Astrocyte (in vitro differentiated cells and primary cell): Measurements from ENCODE around the gene ATCAY. TPM values are rescaled to one million over a fixed set of nuclear protein-coding genes. Genes with fewer than 3 reads are reported as not detected.

Experiments
- DNase-seq: peaks from one replicate; pipeline ENCODE4 v3.0.0-alpha.2; 2010; ENCODE audit warnings: low read depth
- FAIRE-seq: peaks from 2 replicates; lab custom pipeline; 2011; peaks lifted over from hg19 to GRCh38; lab: Jason Lieb, UNC
- H2AFZ ChIP-seq: 2 replicates; pipeline ENCODE4 v1.6.0; 2012; ENCODE audit warnings: low read depth, low read length, inconsistent platforms
- H3K27ac ChIP-seq: 2 replicates; pipeline ENCODE4 v1.5.1; 2011; ENCODE audit warnings: low read depth, low read length, inconsistent platforms
- H3K27me3 ChIP-seq: 2 replicates; pipeline ENCODE4 v1.6.0; 2011; ENCODE audit warnings: low read length, inconsistent platforms; ENCODE audit not compliant: insufficient read depth
- H3K36me3 ChIP-seq: 2 replicates; pipeline ENCODE4 v1.5.1; 2011; ENCODE audit warnings: low read length, inconsistent platforms; ENCODE audit not compliant: insufficient read depth
- H3K4me1 ChIP-seq: 2 replicates; pipeline ENCODE4 v1.5.1; 2011; ENCODE audit warnings: low read length, inconsistent platforms; ENCODE audit not compliant: insufficient read depth
- H3K4me2 ChIP-seq: 2 replicates; pipeline ENCODE4 v1.6.0; 2012; ENCODE audit warnings: low read length, inconsistent platforms
- H3K4me3 ChIP-seq: 2 replicates; pipeline ENCODE4 v1.5.1; 2011; ENCODE audit warnings: low read depth, mild to moderate bottlenecking, low read length, inconsistent platforms; ENCODE audit not compliant: insufficient read depth
- H3K79me2 ChIP-seq: 2 replicates; pipeline ENCODE4 v1.6.0; 2012; ENCODE audit warnings: mild to moderate bottlenecking, low read length, inconsistent platforms; ENCODE audit not compliant: insufficient read depth
- H3K9ac ChIP-seq: 2 replicates; pipeline ENCODE4 v1.6.0; 2012; ENCODE audit warnings: mild to moderate bottlenecking, low read length, inconsistent platforms
- H3K9me3 ChIP-seq: 2 replicates; pipeline ENCODE4 v1.5.1; 2012; ENCODE audit warnings: low read depth, mild to moderate bottlenecking, low read length, inconsistent platforms; ENCODE audit not compliant: insufficient read depth
- H4K20me1 ChIP-seq: 2 replicates; pipeline ENCODE4 v1.6.0; 2012; ENCODE audit warnings: low read length, inconsistent platforms; ENCODE audit not compliant: insufficient read depth
- H3K27ac Mint-ChIP-seq: one replicate; pipeline ENCODE4 v1.8.0; 2021; ENCODE audit warnings: mild to moderate bottlenecking, mixed read lengths; ENCODE audit not compliant: unreplicated experiment
- H3K27me3 Mint-ChIP-seq: one replicate; pipeline ENCODE4 v1.8.0; 2021; ENCODE audit warnings: low read depth, mixed read lengths; ENCODE audit not compliant: unreplicated experiment
- H3K36me3 Mint-ChIP-seq: one replicate; pipeline ENCODE4 v1.8.0; 2021; ENCODE audit warnings: low read depth, mixed read lengths; ENCODE audit not compliant: unreplicated experiment
- H3K4me1 Mint-ChIP-seq: one replicate; pipeline ENCODE4 v1.8.0; 2021; ENCODE audit warnings: low read depth, mixed read lengths; ENCODE audit not compliant: unreplicated experiment
- H3K4me3 Mint-ChIP-seq: one replicate; pipeline ENCODE4 v1.8.0; 2021; ENCODE audit warnings: mild to moderate bottlenecking, moderate library complexity, mixed read lengths; ENCODE audit not compliant: unreplicated experiment
- H3K9me3 Mint-ChIP-seq: one replicate; pipeline ENCODE4 v1.8.0; 2021; ENCODE audit warnings: mild to moderate bottlenecking, mixed read lengths; ENCODE audit not compliant: unreplicated experiment
- CTCF ChIP-seq: IDR thresholded peaks from 2 replicates; pipeline ENCODE4 v1.5.1; 2011; ENCODE audit warnings: low read depth, mild to moderate bottlenecking, inconsistent platforms, low read length, moderate library complexity; ENCODE audit not compliant: insufficient read depth
- EZH2 ChIP-seq: IDR thresholded peaks from 2 replicates; pipeline ENCODE4 v1.6.1; 2012; ENCODE audit warnings: mild to moderate bottlenecking, low read length, inconsistent platforms; ENCODE audit not compliant: insufficient read depth
- total RNA-seq: library from RNA; stranded (reverse); gene quantifications from 2 replicates; pipeline ENCODE4 v1.2.1, GENCODE V29; 2021

ATCAY gene
- total RNA-seq, 1 donor from 2014 or later: 6.5 TPM

- H3K27ac ChIP-seq: no peak overlapping the region
- H2AFZ ChIP-seq: no peak overlapping the region
- peaks cover 4% of the 10 kb centered on the region for H3K9me3 ChIP-seq
- DNase-seq (no peak), FAIRE-seq (no peak)
- peaks cover 8% of the 10 kb centered on the region for H3K9me3 Mint-ChIP-seq
- H3K9ac ChIP-seq: no peak overlapping the region
- no peaks in the 10 kb centered on the region for H3K79me2 ChIP-seq
- no peak overlapping the region for H3K4me2 ChIP-seq
- H3K36me3 Mint-ChIP-seq: no peaks in the 10 kb centered on the region
- no peaks in the 10 kb centered on the region for H3K36me3 ChIP-seq
- peaks cover 36% of the 10 kb centered on the region for H3K27me3 ChIP-seq
- H4K20me1 ChIP-seq: no peaks in the 10 kb centered on the region
- TF ChIP-seq EZH2 (no peak), CTCF (no peak)
- H3K4me3 Mint-ChIP-seq: peak overlapping the region; percentile 60
- H3K4me1 ChIP-seq: no peaks in the 10 kb centered on the region
- no peak overlapping the region for H3K27ac Mint-ChIP-seq
- H3K4me1 Mint-ChIP-seq: no peaks in the 10 kb centered on the region
- peaks cover 45% of the 10 kb centered on the region for H3K27me3 Mint-ChIP-seq
- H3K4me3 ChIP-seq: no peak overlapping the region
Measured at GRCh38 chr19:3866910-3867638, 13.4 kb upstream of the ATCAY start.

GRCh38 chr19:3867971-3868769 lies 12.3 kb upstream of the ATCAY start:
- no peaks in the 10 kb centered on the region for H4K20me1 ChIP-seq
- H3K4me3 Mint-ChIP-seq: peak overlapping the region; percentile 60
- H3K4me1 Mint-ChIP-seq: no peaks in the 10 kb centered on the region
- H3K9me3 Mint-ChIP-seq: peaks cover 8% of the 10 kb centered on the region
- H3K9ac ChIP-seq: no peak overlapping the region
- H3K27me3 ChIP-seq: peaks cover 36% of the 10 kb centered on the region
- H3K4me2 ChIP-seq: no peak overlapping the region
- H2AFZ ChIP-seq: no peak overlapping the region
- no peak overlapping the region for H3K27ac Mint-ChIP-seq
- DNase-seq (no peak), FAIRE-seq (no peak)
- peak; percentile 61 for TF ChIP-seq EZH2
- TF ChIP-seq CTCF: no peak
- no peaks in the 10 kb centered on the region for H3K4me1 ChIP-seq
- H3K36me3 ChIP-seq: no peaks in the 10 kb centered on the region
- no peak overlapping the region for H3K27ac ChIP-seq
- H3K9me3 ChIP-seq: peaks cover 4% of the 10 kb centered on the region
- H3K79me2 ChIP-seq: no peaks in the 10 kb centered on the region
- no peaks in the 10 kb centered on the region for H3K36me3 Mint-ChIP-seq
- H3K4me3 ChIP-seq: no peak overlapping the region
- H3K27me3 Mint-ChIP-seq: peaks cover 55% of the 10 kb centered on the region
